Uterus (tissue), 4 donors: Measurements from ENCODE around the gene GUCY2C. TPM values are rescaled to one million over a fixed set of nuclear protein-coding genes. Genes with fewer than 3 reads are reported as not detected.

Source experiments
- DNase-seq, 2 donors: peaks; one replicate each; pipeline ENCODE4 v3.0.0-alpha.2; 2019 to 2020
- H3K27ac ChIP-seq, 2 donors: fragments of 200-600 bp; sonication (generic); 1 replicate in 1 of 2; 2 replicates in 1 of 2; pipeline ENCODE4 v1.5.1; 2016 to 2018
- H3K27me3 ChIP-seq, 2 donors: fragments of 200-600 bp; sonication (generic); one replicate each; pipeline ENCODE4 v1.5.1; 2018 to 2019; ENCODE audit warnings: control low read depth in 1 of 2
- H3K36me3 ChIP-seq, 2 donors: fragments of 200-600 bp; sonication (generic); one replicate each; pipeline ENCODE4 v1.5.1; 2019; ENCODE audit warnings: control low read depth in 1 of 2
- H3K4me1 ChIP-seq, 2 donors: fragments of 200-600 bp; sonication (generic); one replicate each; pipeline ENCODE4 v1.5.1; 2018 to 2019; ENCODE audit warnings: control low read depth in 1 of 2
- H3K4me3 ChIP-seq, 2 donors: fragments of 200-600 bp; sonication (generic); 1 replicate in 1 of 2; 2 replicates in 1 of 2; pipeline ENCODE4 v1.5.1; 2018 to 2019; ENCODE audit warnings: mild to moderate bottlenecking in 1 of 2
- H3K9me3 ChIP-seq, 2 donors: fragments of 200-600 bp; sonication (generic); one replicate each; pipeline ENCODE4 v1.5.1; 2019; ENCODE audit warnings: control low read depth in 1 of 2
- POLR2A ChIP-seq, 2 donors: fragments of 450-650 bp; IDR thresholded peaks; one replicate each; pipeline ENCODE4 v1.6.1; 2016; ENCODE audit warnings: antibody characterized with exemption in 2 of 2, mild to moderate bottlenecking in 1 of 2, moderate library complexity in 1 of 2
- intact Hi-C: fragments of 100-400 bp; cut with DNase I; formaldehyde crosslinking; loops from one replicate; pipeline ENCODE4 v1.15.1; 2023; ENCODE audit warnings: low total_unique reads
- total RNA-seq, 4 donors: library from RNA; depleted of rRNA in 3 of 4; stranded (reverse); fragments of >200 nt in 3 of 4; gene quantifications; one replicate each; pipeline versions ENCODE4 v1.1.0 to v1.2.4, GENCODE V29; 2014 to 2023
- TF ChIP-seq, protein P1 (sequence below), 4 experiments: fragments of 200-600 bp in 2 of 4; fragments of 450-650 bp in 2 of 4; sonication (generic) in 2 of 4; IDR thresholded peaks; one replicate each; pipeline ENCODE4 v1.5.1; 2016 to 2019; ENCODE audit warnings: antibody characterized with exemption in 4 of 4, mild to moderate bottlenecking in 2 of 4, moderate library complexity in 1 of 4
- donor health status: DM: yes; HTN: yes; CAD: no.

GUCY2C gene
- total RNA-seq, 4 donors from 2014 or later = 0.15 TPM; not detected in 3

DNA sequence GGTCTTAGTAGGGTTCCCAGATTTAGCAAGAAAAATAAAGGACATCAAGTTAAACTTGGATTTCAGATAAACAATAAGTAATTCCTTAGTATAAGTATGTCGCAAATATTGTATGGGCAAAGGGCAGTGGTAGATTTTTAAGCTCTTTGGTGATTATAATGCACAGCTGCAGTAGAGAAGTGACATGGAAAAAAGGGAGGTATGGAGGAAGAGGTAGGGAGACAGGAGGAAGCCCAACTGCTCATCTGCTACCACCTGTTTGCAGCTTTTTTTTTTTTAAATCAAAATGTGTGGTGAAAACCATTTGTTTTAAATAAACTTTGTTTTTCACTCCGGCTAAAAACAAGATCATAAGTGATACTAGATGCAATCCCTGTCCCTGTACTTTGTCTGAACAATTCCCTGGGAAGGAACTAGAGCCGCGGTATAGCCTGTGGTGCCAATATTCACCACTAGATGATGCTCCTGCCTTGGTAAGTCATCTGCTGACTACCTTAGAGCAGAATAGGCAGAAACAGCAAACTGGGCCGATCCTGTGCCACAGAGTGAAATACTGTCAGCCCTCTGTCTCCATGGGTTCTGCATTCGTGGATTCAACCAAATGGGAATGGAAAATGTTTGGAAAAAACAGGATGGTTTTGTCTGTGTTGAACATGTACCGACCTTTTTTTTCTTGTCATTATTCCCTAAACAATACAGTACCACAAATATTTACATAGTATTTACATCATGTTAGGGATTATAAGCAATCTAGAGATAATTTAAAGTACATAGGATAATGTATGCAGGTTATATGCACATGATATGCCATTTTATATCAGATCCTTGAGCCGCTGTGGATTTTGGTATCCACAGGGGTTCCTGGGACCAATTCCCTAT, 66.3 kb downstream of the GUCY2C start:
- H3K36me3 ChIP-seq = no peaks in the 10 kb centered on the region
- no peaks in the 10 kb centered on the region for H3K27me3 ChIP-seq
- intact Hi-C loops = no loop called here
- peak; percentile 75 for DNase-seq
- no peak for TF ChIP-seq POLR2A (IDR thresholded peaks at IDR 0.05)
- TF ChIP-seq, protein P1, sequence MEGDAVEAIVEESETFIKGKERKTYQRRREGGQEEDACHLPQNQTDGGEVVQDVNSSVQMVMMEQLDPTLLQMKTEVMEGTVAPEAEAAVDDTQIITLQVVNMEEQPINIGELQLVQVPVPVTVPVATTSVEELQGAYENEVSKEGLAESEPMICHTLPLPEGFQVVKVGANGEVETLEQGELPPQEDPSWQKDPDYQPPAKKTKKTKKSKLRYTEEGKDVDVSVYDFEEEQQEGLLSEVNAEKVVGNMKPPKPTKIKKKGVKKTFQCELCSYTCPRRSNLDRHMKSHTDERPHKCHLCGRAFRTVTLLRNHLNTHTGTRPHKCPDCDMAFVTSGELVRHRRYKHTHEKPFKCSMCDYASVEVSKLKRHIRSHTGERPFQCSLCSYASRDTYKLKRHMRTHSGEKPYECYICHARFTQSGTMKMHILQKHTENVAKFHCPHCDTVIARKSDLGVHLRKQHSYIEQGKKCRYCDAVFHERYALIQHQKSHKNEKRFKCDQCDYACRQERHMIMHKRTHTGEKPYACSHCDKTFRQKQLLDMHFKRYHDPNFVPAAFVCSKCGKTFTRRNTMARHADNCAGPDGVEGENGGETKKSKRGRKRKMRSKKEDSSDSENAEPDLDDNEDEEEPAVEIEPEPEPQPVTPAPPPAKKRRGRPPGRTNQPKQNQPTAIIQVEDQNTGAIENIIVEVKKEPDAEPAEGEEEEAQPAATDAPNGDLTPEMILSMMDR (IDR thresholded peaks at IDR 0.05) = peak; percentile 91 to 96 (median 96)
- H3K4me1 ChIP-seq = no peaks in the 10 kb centered on the region
- no peak overlapping the region for H3K27ac ChIP-seq
- no peak overlapping the region for H3K4me3 ChIP-seq
- H3K9me3 ChIP-seq = no peaks in the 10 kb centered on the region

DNA sequence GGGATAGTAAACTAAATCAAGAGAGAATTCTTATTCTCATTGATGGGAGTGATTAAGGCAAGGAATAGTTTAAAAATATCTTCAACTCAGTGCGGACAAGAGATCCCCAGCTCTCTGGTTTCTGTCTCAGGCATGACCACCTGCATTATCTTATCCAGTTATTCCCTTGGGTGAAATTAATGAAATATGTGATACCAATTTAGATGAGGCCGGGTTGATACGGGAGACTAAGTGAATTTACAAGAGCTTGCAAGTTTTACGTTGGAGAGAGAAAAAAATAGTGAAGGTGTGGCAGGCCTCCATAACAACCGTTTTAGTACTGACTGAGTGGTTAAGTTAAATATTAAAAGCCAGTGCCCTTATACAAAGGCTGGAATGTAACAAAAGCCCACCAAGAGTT, 67.6 kb downstream of the GUCY2C start:
- no peak for DNase-seq
- Histone ChIP-seq H3K4me3 (no peak overlapping the region), H3K27me3 (no peaks in the 10 kb centered on the region), H3K4me1 (no peaks in the 10 kb centered on the region), H3K27ac (no peak overlapping the region), H3K36me3 (no peaks in the 10 kb centered on the region), H3K9me3 (no peaks in the 10 kb centered on the region)
- intact Hi-C loops = no loop called here
- TF ChIP-seq, protein P1 (IDR thresholded peaks at IDR 0.05) = no peak
- TF ChIP-seq POLR2A (IDR thresholded peaks at IDR 0.05) = no peak

DNA sequence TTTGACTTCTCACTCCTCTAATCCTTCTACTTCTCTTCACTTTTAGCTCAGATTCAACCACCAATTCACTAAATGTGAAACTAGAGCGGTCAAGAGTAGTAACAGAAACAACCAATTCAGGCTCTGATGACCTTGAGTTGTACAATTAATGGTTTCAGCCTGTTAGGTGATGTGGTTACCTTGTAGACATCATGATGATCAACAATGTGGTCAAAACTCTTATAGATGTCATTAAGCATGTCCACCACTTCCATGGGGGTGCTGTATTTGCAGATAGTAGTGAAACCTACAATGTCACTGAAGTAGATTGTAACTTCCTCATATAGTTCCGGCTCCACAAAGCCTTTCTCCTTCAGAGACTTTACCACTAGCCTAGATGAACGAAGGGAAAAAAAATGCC, 74.6 kb downstream of the GUCY2C start:
- H3K27ac ChIP-seq = no peak overlapping the region
- intact Hi-C loops = no loop called here
- H3K36me3 ChIP-seq = no peaks in the 10 kb centered on the region
- H3K4me3 ChIP-seq = no peak overlapping the region
- H3K9me3 ChIP-seq = no peaks in the 10 kb centered on the region
- TF ChIP-seq, protein P1 (IDR thresholded peaks at IDR 0.05) = no peak
- no peak for TF ChIP-seq POLR2A (IDR thresholded peaks at IDR 0.05)
- H3K27me3 ChIP-seq = no peaks in the 10 kb centered on the region
- no peaks in the 10 kb centered on the region for H3K4me1 ChIP-seq
- no peak for DNase-seq

DNA sequence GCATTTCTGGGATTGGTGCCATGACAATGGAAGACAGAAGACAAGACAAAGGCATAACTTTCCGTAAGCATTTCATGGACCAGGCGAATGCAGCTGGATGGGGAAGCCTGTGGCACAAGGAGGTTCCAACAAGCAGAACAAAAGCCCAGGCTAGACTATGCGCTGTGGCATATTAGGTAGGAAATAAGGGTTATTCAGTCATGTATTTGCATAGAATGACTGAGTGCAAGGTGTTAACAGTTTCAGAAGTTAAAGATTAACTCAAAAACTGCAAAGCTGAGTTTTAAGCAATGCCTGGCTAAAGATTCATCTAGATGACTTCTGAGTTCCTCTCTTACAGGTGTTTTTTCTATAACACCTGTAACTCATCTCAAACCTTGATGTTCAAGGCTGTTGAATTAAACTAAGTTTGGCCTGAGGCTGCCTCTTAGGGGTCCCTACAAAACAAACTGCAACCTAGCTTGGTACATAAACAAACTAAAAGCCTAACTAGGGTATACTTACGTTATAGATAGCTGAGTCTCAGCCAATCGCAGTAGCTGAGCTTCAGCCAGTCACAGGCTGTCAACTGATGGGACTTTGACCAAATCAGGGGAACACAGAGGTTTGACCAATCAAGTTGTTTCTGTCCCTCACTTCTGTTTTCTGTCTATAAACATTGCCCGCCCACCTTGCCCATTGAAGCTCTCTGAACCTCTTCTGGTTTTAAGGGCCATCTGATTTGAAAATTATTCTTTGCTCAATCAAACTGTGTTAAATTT, 76.5 kb downstream of the GUCY2C start:
- no peak for DNase-seq
- H3K27ac ChIP-seq = no peak overlapping the region
- H3K36me3 ChIP-seq = no peaks in the 10 kb centered on the region
- TF ChIP-seq POLR2A (IDR thresholded peaks at IDR 0.05) = no peak
- TF ChIP-seq, protein P1 (IDR thresholded peaks at IDR 0.05) = no peak
- H3K4me3 ChIP-seq = no peak overlapping the region
- intact Hi-C loops = no loop called here
- H3K27me3 ChIP-seq = no peaks in the 10 kb centered on the region
- no peaks in the 10 kb centered on the region for H3K4me1 ChIP-seq
- no peaks in the 10 kb centered on the region for H3K9me3 ChIP-seq

DNA sequence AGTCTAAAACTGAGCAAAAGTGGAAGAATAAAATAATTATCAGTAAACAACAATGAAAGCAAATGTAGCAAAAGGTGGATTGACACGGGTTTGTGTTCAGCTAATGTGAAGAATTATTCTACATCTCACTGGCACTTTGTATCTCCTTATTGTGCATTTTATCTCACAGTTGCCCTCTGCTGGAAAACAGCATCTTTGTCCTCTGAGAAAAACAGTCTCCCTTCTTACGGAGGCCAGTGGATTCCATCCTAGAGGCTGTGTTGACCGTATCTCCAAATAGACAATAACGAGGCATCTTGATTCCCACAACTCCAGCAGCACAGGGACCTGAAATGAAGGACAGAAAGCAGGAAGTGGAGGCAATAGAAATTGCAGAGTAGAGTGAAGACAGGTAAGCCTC, 77.4 kb downstream of the GUCY2C start:
- H3K9me3 ChIP-seq = no peaks in the 10 kb centered on the region
- H3K4me1 ChIP-seq = no peaks in the 10 kb centered on the region
- no peak for DNase-seq
- intact Hi-C loops = no loop called here
- H3K36me3 ChIP-seq = no peaks in the 10 kb centered on the region
- no peak overlapping the region for H3K27ac ChIP-seq
- TF ChIP-seq, protein P1 (IDR thresholded peaks at IDR 0.05) = peak; percentile 17 to 34 (median 24)
- TF ChIP-seq POLR2A (IDR thresholded peaks at IDR 0.05) = no peak
- no peak overlapping the region for H3K4me3 ChIP-seq
- H3K27me3 ChIP-seq = no peaks in the 10 kb centered on the region
